Activated CD4-positive, alpha-beta T cell treated with anti-CD3 and anti-CD28 coated beads for 48 hours (primary cell): ENCODE results near the gene RNASEH1.

Experiments used
- DNase-seq: peaks from one replicate; pipeline ENCODE4 v3.0.0-alpha.2; 2020

Gene RNASEH1

GRCh38 chr2:3545788-3546478 lies 12.2 kb downstream of the RNASEH1 start:
- DNase-seq: no peak

- no peak for DNase-seq
These were observed 15.0 kb downstream of the RNASEH1 start for GRCh38 chr2:3543023-3543683.

GRCh38 chr2:3542107-3542506 lies 16.0 kb downstream of the RNASEH1 start:
- DNase-seq: no peak

- DNase-seq: no peak
These were observed 18.3 kb downstream of the RNASEH1 start for GRCh38 chr2:3539836-3540235.

GRCh38 chr2:3536682-3537632 lies 21.2 kb downstream of the RNASEH1 start:
- peak; percentile 31 for DNase-seq

GRCh38 chr2:3535794-3536681 lies 22.1 kb downstream of the RNASEH1 start:
- DNase-seq: no peak

- DNase-seq: no peak
These were observed 22.7 kb downstream of the RNASEH1 start for GRCh38 chr2:3535467-3535793.

- no peak for DNase-seq
These were observed 23.8 kb downstream of the RNASEH1 start for GRCh38 chr2:3534251-3534814.

- no peak for DNase-seq
These were observed 24.3 kb downstream of the RNASEH1 start for GRCh38 chr2:3533836-3534235.

GRCh38 chr2:3532941-3533340 lies 25.2 kb downstream of the RNASEH1 start:
- no peak for DNase-seq

GRCh38 chr2:3529316-3530025 lies 28.7 kb downstream of the RNASEH1 start:
- DNase-seq: no peak

- DNase-seq: no peak
These were observed 30.0 kb downstream of the RNASEH1 start for GRCh38 chr2:3527886-3528785.

GRCh38 chr2:3526871-3527270 lies 31.3 kb downstream of the RNASEH1 start:
- DNase-seq: no peak

- DNase-seq: no peak
These were observed 34.5 kb downstream of the RNASEH1 start for GRCh38 chr2:3523551-3524041.

GRCh38 chr2:3522961-3523421 lies 35.1 kb downstream of the RNASEH1 start:
- no peak for DNase-seq

- no peak for DNase-seq
These were observed 37.5 kb downstream of the RNASEH1 start for GRCh38 chr2:3520591-3520990.

GRCh38 chr2:3519255-3520205 lies 38.6 kb downstream of the RNASEH1 start, which contains the start of gene ADI1:
ADI1 (minus strand) TSS chr2:3519531; CDS start chr2:3519487, 44 bp downstream.
- peak; percentile 89 for DNase-seq

GRCh38 chr2:3518496-3519254 lies 39.5 kb downstream of the RNASEH1 start:
- DNase-seq: peak; percentile 98
